NCI-H526 (cell line): ENCODE measurements around the gene METTL22.

ENCODE experiments used
- DNase-seq, 2 experiments: peaks; one replicate each; lab custom pipeline; 2025; lab: John Stamatoyannopoulos, UW

METTL22 gene

GRCh38 chr16:8621572-8622314 is at the start of gene METTL22:
METTL22 (plus strand) TSS chr16:8621698; CDS start chr16:8625666, 3,968 bp downstream.
- peak; percentile 36 to 90 for DNase-seq

- peak in 1 of 2 experiments; percentile 53 for DNase-seq
Measured at GRCh38 chr16:8572063-8572918, 49.2 kb upstream of the METTL22 start.

- peak; percentile 1 to 53 for DNase-seq
Measured at GRCh38 chr16:8572919-8573724, 48.4 kb upstream of the METTL22 start.

- DNase-seq = no peak
Measured at GRCh38 chr16:8575399-8575798, 46.1 kb upstream of the METTL22 start.

GRCh38 chr16:8576141-8577004 is 45.1 kb upstream of the METTL22 start:
- no peak for DNase-seq

- no peak for DNase-seq
Measured at GRCh38 chr16:8577678-8578304, 43.7 kb upstream of the METTL22 start.

- no peak for DNase-seq
Measured at GRCh38 chr16:8579559-8579958, 41.9 kb upstream of the METTL22 start.

- no peak for DNase-seq
Measured at GRCh38 chr16:8581831-8582580, 39.5 kb upstream of the METTL22 start.

GRCh38 chr16:8583199-8583598 is 38.3 kb upstream of the METTL22 start:
- no peak for DNase-seq

GRCh38 chr16:8583732-8584131 is 37.8 kb upstream of the METTL22 start:
- no peak for DNase-seq

- no peak for DNase-seq
Measured at GRCh38 chr16:8585041-8585440, 36.5 kb upstream of the METTL22 start.

GRCh38 chr16:8585857-8586256 is 35.6 kb upstream of the METTL22 start:
- DNase-seq = no peak

GRCh38 chr16:8587065-8587464 is 34.4 kb upstream of the METTL22 start:
- no peak for DNase-seq

- no peak for DNase-seq
Measured at GRCh38 chr16:8588682-8589056, 32.8 kb upstream of the METTL22 start.

- DNase-seq = no peak
Measured at GRCh38 chr16:8589057-8589899, 32.2 kb upstream of the METTL22 start.

GRCh38 chr16:8589900-8590688 is 31.4 kb upstream of the METTL22 start, which contains the start of gene TMEM114:
TMEM114 (minus strand) TSS chr16:8590511; CDS start chr16:8589838, 673 bp downstream.
- DNase-seq = no peak

GRCh38 chr16:8590811-8591210 is 30.7 kb upstream of the METTL22 start:
- DNase-seq = no peak

- no peak for DNase-seq
Measured at GRCh38 chr16:8591451-8591850, 30.0 kb upstream of the METTL22 start.
